Astrocyte (in vitro differentiated cells and primary cell): ENCODE data around the gene TPST2. TPM values are rescaled to one million over a fixed set of nuclear protein-coding genes. Genes with fewer than 3 reads are reported as not detected.

Source experiments
- DNase-seq: peaks from one replicate; pipeline ENCODE4 v3.0.0-alpha.2; 2010; ENCODE audit warnings: low read depth
- FAIRE-seq: peaks from 2 replicates; lab custom pipeline; 2011; peaks lifted over from hg19 to GRCh38; lab: Jason Lieb, UNC
- H2AFZ ChIP-seq: 2 replicates; pipeline ENCODE4 v1.6.0; 2012; ENCODE audit warnings: low read depth, low read length, inconsistent platforms
- H3K27ac ChIP-seq: 2 replicates; pipeline ENCODE4 v1.5.1; 2011; ENCODE audit warnings: low read depth, low read length, inconsistent platforms
- H3K27me3 ChIP-seq: 2 replicates; pipeline ENCODE4 v1.6.0; 2011; ENCODE audit warnings: low read length, inconsistent platforms; ENCODE audit not compliant: insufficient read depth
- H3K36me3 ChIP-seq: 2 replicates; pipeline ENCODE4 v1.5.1; 2011; ENCODE audit warnings: low read length, inconsistent platforms; ENCODE audit not compliant: insufficient read depth
- H3K4me1 ChIP-seq: 2 replicates; pipeline ENCODE4 v1.5.1; 2011; ENCODE audit warnings: low read length, inconsistent platforms; ENCODE audit not compliant: insufficient read depth
- H3K4me2 ChIP-seq: 2 replicates; pipeline ENCODE4 v1.6.0; 2012; ENCODE audit warnings: low read length, inconsistent platforms
- H3K4me3 ChIP-seq: 2 replicates; pipeline ENCODE4 v1.5.1; 2011; ENCODE audit warnings: low read depth, mild to moderate bottlenecking, low read length, inconsistent platforms; ENCODE audit not compliant: insufficient read depth
- H3K79me2 ChIP-seq: 2 replicates; pipeline ENCODE4 v1.6.0; 2012; ENCODE audit warnings: mild to moderate bottlenecking, low read length, inconsistent platforms; ENCODE audit not compliant: insufficient read depth
- H3K9ac ChIP-seq: 2 replicates; pipeline ENCODE4 v1.6.0; 2012; ENCODE audit warnings: mild to moderate bottlenecking, low read length, inconsistent platforms
- H3K9me3 ChIP-seq: 2 replicates; pipeline ENCODE4 v1.5.1; 2012; ENCODE audit warnings: low read depth, mild to moderate bottlenecking, low read length, inconsistent platforms; ENCODE audit not compliant: insufficient read depth
- H4K20me1 ChIP-seq: 2 replicates; pipeline ENCODE4 v1.6.0; 2012; ENCODE audit warnings: low read length, inconsistent platforms; ENCODE audit not compliant: insufficient read depth
- H3K27ac Mint-ChIP-seq: one replicate; pipeline ENCODE4 v1.8.0; 2021; ENCODE audit warnings: mild to moderate bottlenecking, mixed read lengths; ENCODE audit not compliant: unreplicated experiment
- H3K27me3 Mint-ChIP-seq: one replicate; pipeline ENCODE4 v1.8.0; 2021; ENCODE audit warnings: low read depth, mixed read lengths; ENCODE audit not compliant: unreplicated experiment
- H3K36me3 Mint-ChIP-seq: one replicate; pipeline ENCODE4 v1.8.0; 2021; ENCODE audit warnings: low read depth, mixed read lengths; ENCODE audit not compliant: unreplicated experiment
- H3K4me1 Mint-ChIP-seq: one replicate; pipeline ENCODE4 v1.8.0; 2021; ENCODE audit warnings: low read depth, mixed read lengths; ENCODE audit not compliant: unreplicated experiment
- H3K4me3 Mint-ChIP-seq: one replicate; pipeline ENCODE4 v1.8.0; 2021; ENCODE audit warnings: mild to moderate bottlenecking, moderate library complexity, mixed read lengths; ENCODE audit not compliant: unreplicated experiment
- H3K9me3 Mint-ChIP-seq: one replicate; pipeline ENCODE4 v1.8.0; 2021; ENCODE audit warnings: mild to moderate bottlenecking, mixed read lengths; ENCODE audit not compliant: unreplicated experiment
- CTCF ChIP-seq: IDR thresholded peaks from 2 replicates; pipeline ENCODE4 v1.5.1; 2011; ENCODE audit warnings: low read depth, mild to moderate bottlenecking, inconsistent platforms, low read length, moderate library complexity; ENCODE audit not compliant: insufficient read depth
- EZH2 ChIP-seq: IDR thresholded peaks from 2 replicates; pipeline ENCODE4 v1.6.1; 2012; ENCODE audit warnings: mild to moderate bottlenecking, low read length, inconsistent platforms; ENCODE audit not compliant: insufficient read depth
- total RNA-seq: library from RNA; stranded (reverse); gene quantifications from 2 replicates; pipeline ENCODE4 v1.2.1, GENCODE V29; 2021

Gene TPST2
- total RNA-seq, 1 donor from 2014 or later = 55.7 TPM

- Mint-ChIP-seq H3K4me3 (peak overlapping the region; percentile 42), H3K27ac (peak overlapping the region; percentile 17), H3K27me3 (no peaks in the 10 kb centered on the region), H3K9me3 (no peaks in the 10 kb centered on the region), H3K4me1 (peaks cover 60% of the 10 kb centered on the region), H3K36me3 (peaks cover 4% of the 10 kb centered on the region)
- peak overlapping the region; percentile 54 for H3K4me2 ChIP-seq
- H4K20me1 ChIP-seq = no peaks in the 10 kb centered on the region
- no peak for TF ChIP-seq EZH2
- no peak for TF ChIP-seq CTCF
- no peaks in the 10 kb centered on the region for H3K9me3 ChIP-seq
- DNase-seq = no peak
- FAIRE-seq = no peak
- peaks cover 44% of the 10 kb centered on the region for H3K4me1 ChIP-seq
- H3K9ac ChIP-seq = peak overlapping the region; percentile 20
- H3K36me3 ChIP-seq = peaks cover 4% of the 10 kb centered on the region
- H3K79me2 ChIP-seq = peaks cover 46% of the 10 kb centered on the region
- H2AFZ ChIP-seq = peak overlapping the region; percentile 8
- H3K27ac ChIP-seq = no peak overlapping the region
- H3K27me3 ChIP-seq = no peaks in the 10 kb centered on the region
- no peak overlapping the region for H3K4me3 ChIP-seq
Measured at GRCh38 chr22:26479043-26479791, 110.7 kb downstream of the TPST2 start.

- no peaks in the 10 kb centered on the region for H3K9me3 Mint-ChIP-seq
- Histone ChIP-seq H3K27me3 (no peaks in the 10 kb centered on the region), H3K79me2 (peaks cover 33% of the 10 kb centered on the region), H3K4me3 (no peak overlapping the region), H3K36me3 (peaks cover 4% of the 10 kb centered on the region), H4K20me1 (no peaks in the 10 kb centered on the region), H3K27ac (peak overlapping the region; percentile 78), H3K9ac (peak overlapping the region; percentile 55), H2AFZ (no peak overlapping the region), H3K4me1 (peaks cover 36% of the 10 kb centered on the region), H3K4me2 (peak overlapping the region; percentile 80), H3K9me3 (no peaks in the 10 kb centered on the region)
- no peak for TF ChIP-seq EZH2
- no peak for TF ChIP-seq CTCF
- peak overlapping the region; percentile 10 for H3K4me3 Mint-ChIP-seq
- no peak for DNase-seq
- H3K36me3 Mint-ChIP-seq = peaks cover 7% of the 10 kb centered on the region
- H3K27me3 Mint-ChIP-seq = no peaks in the 10 kb centered on the region
- H3K27ac Mint-ChIP-seq = peak overlapping the region; percentile 98
- H3K4me1 Mint-ChIP-seq = peaks cover 70% of the 10 kb centered on the region
- no peak for FAIRE-seq
Measured at GRCh38 chr22:26477341-26477731, 112.6 kb downstream of the TPST2 start.
